NCI-H345 treated with DMSO at 0.1 percent for 48 hours (cell line): ENCODE data around the gene MIR17HG.

Source experiments
- DNase-seq: peaks from one replicate; lab custom pipeline; 2025; ENCODE audit not compliant: unreplicated experiment; lab: John Stamatoyannopoulos, UW

MIR17HG gene

GRCh38 chr13:91368101-91368500 is 20.6 kb downstream of the MIR17HG start:
- no peak for DNase-seq

- no peak for DNase-seq
Observed at GRCh38 chr13:91368676-91369440, 21.4 kb downstream of the MIR17HG start.

GRCh38 chr13:91369441-91369831 is 21.9 kb downstream of the MIR17HG start:
- DNase-seq: no peak

- no peak for DNase-seq
Observed at GRCh38 chr13:91370501-91370900, 23.0 kb downstream of the MIR17HG start.

GRCh38 chr13:91372911-91373310 is 25.4 kb downstream of the MIR17HG start:
- DNase-seq: no peak

GRCh38 chr13:91375116-91375729 is 27.7 kb downstream of the MIR17HG start:
- no peak for DNase-seq

- DNase-seq: no peak
Observed at GRCh38 chr13:91381371-91381770, 33.9 kb downstream of the MIR17HG start.

GRCh38 chr13:91383836-91384235 is 36.3 kb downstream of the MIR17HG start:
- no peak for DNase-seq

- no peak for DNase-seq
Observed at GRCh38 chr13:91384896-91385295, 37.4 kb downstream of the MIR17HG start.

- no peak for DNase-seq
Observed at GRCh38 chr13:91389186-91389585, 41.7 kb downstream of the MIR17HG start.

GRCh38 chr13:91397595-91397994 is 50.1 kb downstream of the MIR17HG start:
- DNase-seq: no peak

GRCh38 chr13:91398413-91399188 is 51.1 kb downstream of the MIR17HG start, which contains the start of gene GPC5:
GPC5 (plus strand) TSS chr13:91398621.
- peak; percentile 31 for DNase-seq

GRCh38 chr13:91399189-91400062 is 51.9 kb downstream of the MIR17HG start:
- DNase-seq: no peak

- DNase-seq: no peak
Observed at GRCh38 chr13:91400063-91400399, 52.5 kb downstream of the MIR17HG start.

- DNase-seq: no peak
Observed at GRCh38 chr13:91400671-91401070, 53.2 kb downstream of the MIR17HG start.

- no peak for DNase-seq
Observed at GRCh38 chr13:91401920-91402319, 54.4 kb downstream of the MIR17HG start.
